Dermis microvascular lymphatic vessel endothelial cell (primary cell): ENCODE data around the gene LRP1B. TPM values are rescaled to one million over a fixed set of nuclear protein-coding genes. Genes with fewer than 3 reads are reported as not detected.
A peak's percentile ranks its signal among the peaks of the same experiment; 100 is the strongest.

ENCODE experiments used
- DNase-seq, 2 donors: peaks; one replicate each; pipeline versions ENCODE4 v3.0.0 to v3.0.0-alpha.2; 2010; ENCODE audit warnings: low read depth in 2 of 2
- total RNA-seq: library from RNA; depleted of rRNA; stranded (reverse); fragments of >200 nt; gene quantifications from 2 replicates; pipeline ENCODE4 v1.2.1, GENCODE V29; 2014

The LRP1B gene
- total RNA-seq, 1 donor from 2014 or later = 0.13 TPM

DNA sequence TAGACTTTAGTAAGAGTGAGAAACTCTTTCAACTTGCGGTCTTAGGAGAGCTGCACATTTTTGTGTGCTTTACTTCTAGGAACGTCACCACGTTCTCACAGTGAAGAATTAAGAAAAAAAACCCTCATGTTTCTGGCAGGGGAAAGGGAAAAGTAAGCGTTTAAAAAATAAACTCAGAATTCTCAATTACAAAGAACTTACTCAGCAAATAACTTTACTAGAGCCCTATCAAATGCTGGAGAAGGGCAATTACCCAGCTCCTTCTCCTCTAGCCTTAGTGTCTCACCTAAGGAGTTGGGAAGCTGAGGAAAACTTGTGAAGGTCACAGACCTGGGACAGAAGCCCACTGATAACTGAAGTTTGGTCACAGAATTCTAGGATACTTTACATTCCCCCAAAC is 1500.3 kb downstream of the LRP1B start:
- no peak for DNase-seq

DNA sequence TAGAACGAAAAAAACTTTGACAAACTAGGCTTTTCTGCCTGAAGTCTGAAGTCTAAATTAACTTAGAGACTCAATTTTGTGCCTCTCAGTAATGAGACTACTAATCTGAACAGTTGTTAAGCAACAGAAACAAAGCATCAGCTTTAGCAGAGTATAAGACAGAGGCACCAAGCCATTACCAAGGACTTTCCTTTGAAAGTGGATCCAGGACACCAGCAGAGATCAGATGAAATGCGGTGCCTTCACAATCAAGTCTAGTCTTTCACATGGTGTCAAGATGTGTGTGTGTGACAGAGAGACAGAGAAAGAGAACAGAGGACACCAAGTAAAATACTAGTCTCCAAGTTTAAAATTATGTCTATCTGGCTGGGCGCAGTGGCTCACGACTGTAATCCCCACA is 1502.9 kb downstream of the LRP1B start:
- DNase-seq = no peak

- no peak for DNase-seq
Measured at GRCh38 chr2:140627136-140627535, 1503.7 kb downstream of the LRP1B start.

DNA sequence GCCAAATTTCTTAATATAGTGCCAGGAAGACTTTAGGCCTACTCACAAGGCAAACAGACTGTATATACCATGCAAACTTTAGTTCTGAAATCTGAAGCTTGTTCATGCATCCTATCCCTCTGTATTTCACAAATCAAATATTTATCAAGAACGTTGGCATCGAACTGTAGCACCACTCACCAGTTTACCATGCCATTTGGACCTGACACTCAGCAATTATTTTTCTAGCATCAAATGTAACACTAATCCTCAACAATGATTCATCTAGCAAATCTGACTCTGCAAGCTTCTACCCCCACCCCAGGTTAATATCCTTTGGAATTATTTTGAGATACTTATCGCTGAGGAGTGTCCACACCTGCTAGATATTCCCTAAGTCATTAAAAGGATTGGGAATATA is 1506.6 kb downstream of the LRP1B start:
- no peak for DNase-seq

GRCh38 chr2:140621583-140622362 is 1509.0 kb downstream of the LRP1B start:
- DNase-seq = no peak

GRCh38 chr2:140604788-140605187 is 1526.0 kb downstream of the LRP1B start:
- DNase-seq = no peak

- DNase-seq = no peak
Measured at GRCh38 chr2:140604096-140604495, 1526.7 kb downstream of the LRP1B start.

DNA sequence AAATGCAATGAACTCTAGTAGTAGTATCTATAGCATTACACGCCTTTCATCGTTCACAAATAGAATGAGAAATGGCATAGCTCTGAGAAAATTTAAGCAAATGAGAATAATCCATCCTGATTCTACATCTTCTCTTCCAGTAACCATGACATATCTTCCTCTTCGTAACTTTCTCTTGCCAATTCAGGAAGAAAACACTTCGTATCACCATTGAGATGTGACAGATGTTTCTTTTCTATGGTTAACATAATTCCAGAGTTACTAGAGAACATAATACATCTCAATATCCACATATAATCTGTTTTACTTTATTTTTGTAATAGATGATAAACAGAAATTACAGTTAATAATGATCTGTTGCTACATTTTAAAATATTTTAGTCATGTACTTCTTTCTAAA is 1527.4 kb downstream of the LRP1B start:
- DNase-seq = no peak

GRCh38 chr2:140601801-140602200 is 1529.0 kb downstream of the LRP1B start:
- no peak for DNase-seq

DNA sequence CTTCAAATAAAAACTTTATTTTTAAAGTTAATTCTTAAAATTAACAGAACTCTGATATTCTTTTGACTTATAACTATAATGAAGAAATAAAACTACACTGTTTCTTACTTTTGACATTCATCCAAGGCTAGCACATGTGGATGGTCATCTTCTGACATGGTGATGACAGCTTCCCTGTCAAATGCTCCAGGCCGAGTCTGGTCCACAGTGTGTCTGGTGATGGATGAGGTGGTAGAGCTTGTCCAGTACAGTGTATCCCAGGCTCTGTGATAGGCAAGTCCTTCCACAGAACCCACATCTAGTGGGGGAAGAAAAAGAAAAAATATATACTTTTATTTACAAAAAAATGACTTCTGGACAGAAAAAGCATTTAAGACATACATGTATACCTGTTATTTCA is 1529.5 kb downstream of the LRP1B start:
- no peak for DNase-seq

GRCh38 chr2:140600116-140600515 is 1530.7 kb downstream of the LRP1B start:
- DNase-seq = no peak

DNA sequence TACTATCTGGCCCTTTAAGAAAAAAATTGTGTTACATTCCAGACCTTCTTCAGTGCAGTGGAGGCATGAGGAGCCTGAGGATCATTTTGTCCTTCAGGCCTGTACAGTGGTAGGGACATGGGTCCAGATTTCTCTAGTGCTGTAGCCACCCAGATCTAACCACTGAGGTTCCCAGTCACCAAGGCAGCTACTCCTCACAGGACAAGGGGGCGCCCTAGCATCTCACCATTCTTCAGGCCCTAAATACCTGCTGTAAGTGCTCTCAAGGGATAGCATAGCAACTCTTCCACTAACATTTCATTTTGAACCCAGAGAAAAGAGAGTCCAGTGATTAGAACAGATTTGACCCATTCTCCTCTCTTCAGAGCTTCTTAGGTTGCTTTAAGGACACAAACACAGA is 1533.0 kb downstream of the LRP1B start:
- no peak for DNase-seq

DNA sequence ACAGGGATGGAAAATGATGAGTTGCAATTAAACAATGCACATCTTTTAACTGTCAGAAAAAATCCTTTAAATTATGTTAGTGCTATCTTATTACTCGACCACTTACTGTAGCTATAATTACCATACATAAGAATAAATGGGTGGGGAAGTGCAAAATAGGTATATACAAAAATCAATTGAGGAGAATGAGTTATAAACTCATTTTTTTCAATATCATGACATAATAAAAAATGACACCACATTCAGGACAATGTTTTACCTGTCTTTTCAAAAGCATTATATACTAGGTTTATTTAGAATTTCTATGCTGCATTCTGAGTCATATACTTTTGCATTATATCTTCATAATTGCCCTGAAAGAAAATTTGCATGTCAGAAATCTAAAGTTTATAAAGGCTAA is 1533.6 kb downstream of the LRP1B start:
- DNase-seq = no peak

- DNase-seq = no peak
Measured at GRCh38 chr2:140596447-140596846, 1534.4 kb downstream of the LRP1B start.

DNA sequence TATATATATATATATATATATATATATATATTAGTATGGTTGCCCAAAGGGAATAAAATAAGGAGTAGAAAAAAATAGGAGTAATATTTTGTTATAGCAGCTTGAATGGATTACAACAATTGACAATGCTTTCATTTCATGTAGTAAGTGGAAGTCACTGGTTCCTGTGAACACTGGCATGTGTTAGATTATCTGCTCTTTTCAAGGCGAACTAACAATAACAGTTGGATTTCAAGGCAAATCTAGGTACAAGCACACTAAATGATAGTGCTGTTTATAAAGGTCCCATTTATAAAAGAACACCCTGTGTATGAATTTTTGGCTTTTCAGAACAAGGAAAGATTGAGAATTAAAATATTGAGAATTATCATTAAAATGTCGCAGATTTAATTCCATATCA is 1535.7 kb downstream of the LRP1B start:
- DNase-seq = no peak

DNA sequence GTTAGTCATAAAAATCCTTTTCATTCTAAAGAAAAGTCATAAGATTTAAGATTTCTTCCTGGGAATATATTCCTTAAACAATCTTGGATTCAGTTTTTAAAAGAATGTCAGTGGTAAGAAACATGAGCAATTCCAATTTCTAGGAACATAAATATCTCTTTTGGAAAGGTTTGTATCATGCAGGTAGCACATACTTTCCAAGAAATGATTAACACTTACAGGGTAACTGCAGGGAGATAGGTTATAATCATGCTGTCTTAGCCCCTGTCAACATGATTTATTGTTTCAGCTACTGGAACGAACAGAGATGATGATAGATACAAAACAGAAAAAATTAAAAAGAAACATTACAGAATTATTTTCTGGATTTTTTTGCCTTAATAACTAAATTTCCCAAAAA is 1537.7 kb downstream of the LRP1B start:
- DNase-seq = no peak

DNA sequence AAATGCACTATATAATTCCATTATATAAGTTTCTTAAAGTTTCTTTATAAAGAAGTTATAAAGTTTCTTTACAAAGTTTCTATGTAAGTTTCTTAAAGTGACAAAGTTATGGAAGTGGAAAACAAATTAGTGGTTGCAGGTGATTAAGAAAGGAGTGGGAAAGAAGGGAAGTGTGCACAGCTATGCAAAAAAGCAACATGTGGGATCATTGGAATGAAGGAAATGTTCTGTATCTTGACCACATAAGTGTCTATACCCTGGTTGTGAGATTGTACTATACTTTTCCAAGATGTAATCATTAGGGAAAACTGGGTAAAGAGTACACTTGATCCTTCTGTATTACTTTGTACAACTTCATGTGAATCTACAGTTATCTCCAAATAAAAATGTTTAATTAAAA is 1541.1 kb downstream of the LRP1B start:
- DNase-seq = no peak

GRCh38 chr2:140589273-140589672 is 1541.5 kb downstream of the LRP1B start:
- DNase-seq = no peak

GRCh38 chr2:140586379-140586778 is 1544.4 kb downstream of the LRP1B start:
- peak in 1 of 2 donors; percentile 3 for DNase-seq

- DNase-seq = no peak
Measured at GRCh38 chr2:140585016-140585415, 1545.8 kb downstream of the LRP1B start.

- no peak for DNase-seq
Measured at GRCh38 chr2:140584471-140584870, 1546.3 kb downstream of the LRP1B start.

DNA sequence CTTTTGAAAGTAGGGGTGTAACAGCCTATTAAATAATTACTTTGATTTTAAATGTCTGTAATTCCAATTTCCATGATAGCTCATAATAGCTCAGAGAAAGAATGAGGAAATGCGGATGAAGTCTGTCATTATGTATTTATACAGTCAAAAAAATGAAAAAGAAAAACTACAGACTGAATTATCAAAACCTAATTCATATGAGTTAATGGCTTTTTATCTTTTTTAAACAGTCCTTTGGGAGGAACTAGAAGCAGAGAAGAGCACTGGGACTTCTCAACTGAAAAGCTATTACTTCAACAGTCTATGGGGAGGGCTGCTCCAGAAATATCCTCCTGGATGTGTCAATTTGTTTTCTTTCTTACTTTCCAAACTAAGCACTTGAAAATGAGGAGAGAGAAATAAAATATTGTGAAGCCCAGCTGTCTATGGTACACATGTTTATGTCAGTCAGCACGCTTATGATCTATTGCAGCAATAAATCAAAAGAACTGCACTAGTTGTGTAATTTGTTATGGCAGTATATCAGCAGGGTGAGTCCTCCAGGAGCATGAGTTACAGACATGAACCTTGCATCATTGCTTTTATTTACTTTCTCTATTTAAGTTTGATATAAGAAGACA is 1550.2 kb downstream of the LRP1B start:
- DNase-seq = no peak

GRCh38 chr2:140577453-140577852 is 1553.4 kb downstream of the LRP1B start:
- DNase-seq = no peak
